Hepatic stellate cell (primary cell): Measurements from ENCODE around the gene DRAXIN.

Experiments used
- DNase-seq: peaks from one replicate; pipeline ENCODE4 v3.0.0; 2011; ENCODE audit warnings: low spot score

DRAXIN gene

DNA sequence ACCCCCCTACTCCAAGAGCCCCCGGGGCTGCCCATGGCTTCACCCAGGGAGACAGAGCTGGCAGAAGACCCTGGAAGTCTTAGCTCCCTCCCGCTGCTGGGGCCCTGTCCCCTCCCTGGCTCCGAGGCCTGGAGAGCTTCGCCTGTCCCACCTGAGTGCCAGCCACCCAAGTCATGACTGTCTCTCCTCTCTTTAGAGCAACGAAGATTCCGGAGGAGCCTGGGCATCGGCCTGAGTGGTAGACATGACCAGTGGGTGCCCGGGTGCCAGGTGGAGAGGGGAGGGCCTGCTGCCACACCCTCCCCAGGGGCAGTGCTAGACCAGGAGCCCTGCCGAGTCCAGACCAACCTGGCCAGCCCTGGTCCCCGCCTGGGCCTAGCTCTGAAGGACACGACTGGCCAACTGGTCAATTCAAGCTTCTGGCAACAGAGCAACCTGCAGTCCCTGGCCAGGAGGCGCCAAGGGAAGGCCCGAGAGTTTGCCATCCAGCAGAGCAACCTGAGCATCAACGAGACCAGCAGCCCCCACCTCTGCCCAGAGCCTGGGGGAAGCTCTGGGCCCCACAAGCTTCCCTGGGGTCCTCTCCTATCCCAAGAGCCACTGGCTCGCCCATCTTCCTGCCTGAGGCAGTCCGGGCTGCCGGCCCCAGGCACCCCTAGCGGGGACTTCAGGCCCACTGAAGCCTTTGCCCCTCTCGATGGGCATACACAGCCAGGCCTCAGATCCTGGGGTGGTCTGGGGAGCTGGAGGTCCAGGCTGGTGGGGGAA is 74.3 kb downstream of the DRAXIN start:
- no peak for DNase-seq

DNA sequence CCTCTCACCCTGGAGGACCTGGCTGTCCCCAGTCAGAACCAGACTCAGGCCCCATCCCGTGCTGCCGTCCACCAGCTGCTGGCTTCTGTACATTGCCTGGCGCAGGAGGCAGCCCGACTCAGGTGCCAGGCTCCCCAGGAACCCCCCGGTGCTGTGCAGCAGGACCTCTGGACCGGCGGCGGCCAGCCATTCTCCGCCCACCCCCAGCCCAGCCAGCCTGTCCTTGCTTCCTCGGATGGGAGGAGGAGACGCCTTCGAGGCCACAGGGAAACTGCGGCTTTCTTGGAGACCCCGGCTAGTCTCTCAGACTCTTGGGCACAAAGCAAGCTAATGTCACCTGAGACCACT is 74.9 kb downstream of the DRAXIN start:
- DNase-seq = no peak

GRCh38 chr1:11767922-11768704 is 76.6 kb downstream of the DRAXIN start:
- DNase-seq = no peak

GRCh38 chr1:11768821-11769220 is 77.3 kb downstream of the DRAXIN start:
- DNase-seq = peak; percentile 54

DNA sequence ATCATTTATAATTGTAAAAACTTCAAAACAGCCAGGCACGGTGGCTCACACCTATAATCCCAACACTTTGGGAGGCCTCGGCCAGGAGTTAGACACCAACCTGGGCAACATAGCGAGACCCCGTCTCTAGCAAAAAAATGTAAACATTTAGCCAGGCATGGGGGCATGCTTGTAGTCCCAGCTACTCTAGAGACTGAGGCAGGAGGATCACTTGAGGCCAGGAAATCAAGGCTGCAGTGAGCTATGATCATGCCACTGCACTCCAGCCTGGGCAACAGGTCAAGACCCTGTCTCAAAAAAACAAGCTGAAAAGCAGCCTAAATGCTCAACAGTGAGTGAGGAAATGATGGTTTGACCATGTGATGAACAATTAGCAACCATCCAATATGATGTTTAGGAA is 77.8 kb downstream of the DRAXIN start:
- no peak for DNase-seq

GRCh38 chr1:11770011-11770410 is 78.5 kb downstream of the DRAXIN start:
- DNase-seq = no peak

DNA sequence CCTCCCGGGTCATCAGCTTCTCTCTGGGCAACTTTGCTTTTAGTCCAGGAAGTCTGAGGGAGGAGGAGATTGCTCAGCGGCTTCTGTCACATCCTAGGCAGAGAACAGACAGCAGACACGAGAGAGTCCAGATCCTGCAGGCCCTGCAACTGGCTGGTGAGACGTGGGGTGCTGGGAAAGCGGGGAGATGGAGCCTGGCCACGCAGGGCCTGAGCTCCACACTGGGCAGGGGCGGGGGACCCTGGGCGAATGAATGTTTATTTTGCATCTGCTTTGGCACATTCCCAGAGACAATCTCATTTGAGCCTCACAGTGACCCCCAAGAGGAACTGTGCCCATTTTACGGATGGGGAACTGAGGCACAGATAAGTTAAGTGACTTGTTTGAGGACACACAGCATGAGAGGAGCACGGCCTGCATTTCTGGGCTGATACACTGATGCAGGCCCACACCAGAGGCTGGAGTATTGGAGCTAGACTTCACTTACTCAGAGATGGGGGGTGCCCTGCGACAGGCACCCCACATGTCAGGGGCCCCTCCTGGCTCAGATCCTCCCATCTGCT is 80.1 kb downstream of the DRAXIN start:
- DNase-seq = no peak

GRCh38 chr1:11772458-11772857 is 80.9 kb downstream of the DRAXIN start:
- DNase-seq = no peak

DNA sequence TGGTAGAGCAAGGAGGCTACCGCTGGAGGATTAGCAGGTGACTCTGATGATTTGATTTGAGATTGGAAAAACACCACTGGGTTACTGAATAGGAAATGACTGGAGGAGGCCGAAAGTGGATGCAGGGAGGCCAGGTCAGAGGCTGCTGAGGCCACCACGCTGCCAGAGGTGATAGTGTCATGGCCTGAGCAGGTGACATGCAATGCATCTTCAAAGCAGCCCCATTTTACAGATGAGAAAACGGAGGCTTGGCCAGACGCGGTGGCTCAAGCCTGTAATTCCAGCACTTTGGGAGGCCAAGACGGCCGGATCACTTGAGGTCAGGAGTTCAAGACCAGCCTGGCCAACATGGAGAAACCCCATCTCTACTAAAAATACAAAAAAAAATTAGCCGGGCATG is 83.2 kb downstream of the DRAXIN start:
- no peak for DNase-seq
